HK-2 (cell line): ENCODE measurements around the gene TRAF7.

Source experiments
- DNase-seq: peaks from one replicate; pipeline ENCODE4 v3.0.0-alpha.2; 2018; ENCODE audit not compliant: unreplicated experiment

Gene TRAF7

DNA sequence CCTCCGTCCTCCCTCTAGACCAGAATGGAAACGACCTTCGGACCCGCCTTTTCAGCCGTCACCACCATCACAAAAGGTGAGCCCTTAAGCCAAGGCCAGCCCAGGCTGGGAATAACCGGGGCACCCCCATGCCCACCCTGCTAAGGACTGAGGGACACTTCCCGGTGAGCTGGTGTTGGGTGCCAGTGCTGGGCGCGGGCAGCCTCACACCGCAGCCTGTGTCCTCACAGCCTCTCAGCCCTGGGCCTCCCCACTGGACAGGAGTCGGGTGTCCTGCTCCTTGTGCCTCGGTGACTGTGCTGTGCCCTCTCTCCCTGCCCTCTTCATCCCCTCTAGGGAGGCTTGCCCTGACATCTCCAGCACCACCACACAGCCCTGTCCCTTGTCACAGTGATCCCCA lies 10.3 kb downstream of the TRAF7 start:
- no peak for DNase-seq

DNA sequence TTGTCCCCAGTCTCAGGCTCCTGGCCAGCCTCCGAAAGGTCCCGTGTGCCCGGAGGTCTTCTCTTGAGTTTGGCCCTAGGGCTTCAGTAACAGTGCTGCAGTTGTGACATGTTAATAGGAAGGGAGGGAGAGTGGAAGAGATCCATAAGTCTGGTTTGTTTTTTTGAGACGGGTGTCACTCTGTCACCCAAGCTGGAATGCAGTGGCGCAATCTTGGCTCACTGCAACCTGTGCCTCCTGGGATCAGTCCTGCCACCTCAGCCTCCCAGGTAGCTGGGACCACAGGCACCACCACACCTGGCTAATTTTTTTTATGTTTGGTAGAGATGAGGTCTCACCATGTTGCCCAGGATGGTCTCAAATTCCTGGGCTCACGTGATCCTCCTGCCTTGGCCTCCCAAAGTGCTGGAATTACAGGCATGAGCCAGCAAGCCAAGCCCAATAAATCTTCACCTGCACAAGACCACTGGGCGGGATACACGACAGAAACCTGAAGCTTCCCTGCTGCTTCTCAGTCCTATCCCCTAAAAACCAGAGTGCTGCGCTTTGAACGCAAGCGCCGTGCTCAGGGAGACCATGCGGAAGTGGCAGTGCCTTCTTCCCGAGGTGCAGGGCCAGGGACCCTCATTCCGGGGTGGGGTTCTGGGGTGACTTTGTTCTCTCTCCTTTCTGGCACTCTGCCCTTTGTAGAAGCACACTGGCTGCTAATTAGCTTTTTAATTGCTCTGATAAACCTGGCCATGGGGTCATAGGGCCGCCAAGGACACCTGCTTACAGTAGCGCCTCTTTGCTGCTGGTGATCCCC lies 10.9 kb downstream of the TRAF7 start:
- no peak for DNase-seq

DNA sequence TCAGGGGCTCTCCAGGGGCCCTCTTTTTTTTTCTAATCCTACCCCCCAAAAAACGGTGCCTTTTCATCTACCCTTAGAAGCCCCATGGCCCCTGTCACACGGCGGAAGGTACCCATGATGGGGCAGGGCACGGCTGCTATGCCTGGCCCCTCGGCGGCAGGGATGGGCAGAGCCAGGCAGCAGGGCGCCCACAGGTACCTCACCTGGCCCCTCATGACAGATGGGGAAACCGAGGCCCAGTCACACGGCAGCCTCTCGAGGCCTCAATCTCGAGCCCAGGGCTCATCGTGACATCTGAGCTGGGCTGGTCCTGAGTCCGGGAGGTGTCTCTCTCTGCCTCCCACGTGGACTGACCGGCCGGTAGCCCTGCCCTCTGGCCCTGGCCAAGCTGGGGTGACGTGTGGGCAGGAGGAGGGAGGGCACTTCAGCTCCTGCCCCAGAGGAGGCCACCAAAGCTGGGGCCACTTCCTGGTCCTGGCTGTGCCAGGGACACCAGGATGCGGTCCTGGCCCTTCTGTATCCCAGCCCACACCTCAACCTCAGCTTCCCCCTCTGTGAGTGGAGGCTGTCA lies 11.6 kb downstream of the TRAF7 start:
- no peak for DNase-seq

DNA sequence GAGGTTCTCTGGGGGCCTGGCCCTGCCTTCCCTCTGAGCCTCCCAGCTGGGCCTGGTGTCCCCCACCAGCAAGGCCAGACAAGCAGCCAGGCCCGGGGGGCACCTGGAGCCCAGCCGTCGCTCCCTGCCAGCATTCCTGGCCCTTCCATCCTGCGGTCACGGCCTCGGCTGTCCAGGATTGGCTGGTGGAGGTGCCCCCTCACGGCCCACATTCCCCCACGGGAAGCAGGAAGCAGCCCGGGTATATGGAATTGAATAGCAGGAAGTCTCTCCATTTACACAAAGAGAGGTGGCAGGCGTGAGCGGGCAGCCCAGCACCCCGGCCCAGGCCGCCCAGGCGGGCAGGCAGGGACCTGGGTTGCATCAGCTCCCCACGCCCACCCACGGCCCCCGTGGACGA lies 14.5 kb downstream of the TRAF7 start:
- DNase-seq, result no peak

DNA sequence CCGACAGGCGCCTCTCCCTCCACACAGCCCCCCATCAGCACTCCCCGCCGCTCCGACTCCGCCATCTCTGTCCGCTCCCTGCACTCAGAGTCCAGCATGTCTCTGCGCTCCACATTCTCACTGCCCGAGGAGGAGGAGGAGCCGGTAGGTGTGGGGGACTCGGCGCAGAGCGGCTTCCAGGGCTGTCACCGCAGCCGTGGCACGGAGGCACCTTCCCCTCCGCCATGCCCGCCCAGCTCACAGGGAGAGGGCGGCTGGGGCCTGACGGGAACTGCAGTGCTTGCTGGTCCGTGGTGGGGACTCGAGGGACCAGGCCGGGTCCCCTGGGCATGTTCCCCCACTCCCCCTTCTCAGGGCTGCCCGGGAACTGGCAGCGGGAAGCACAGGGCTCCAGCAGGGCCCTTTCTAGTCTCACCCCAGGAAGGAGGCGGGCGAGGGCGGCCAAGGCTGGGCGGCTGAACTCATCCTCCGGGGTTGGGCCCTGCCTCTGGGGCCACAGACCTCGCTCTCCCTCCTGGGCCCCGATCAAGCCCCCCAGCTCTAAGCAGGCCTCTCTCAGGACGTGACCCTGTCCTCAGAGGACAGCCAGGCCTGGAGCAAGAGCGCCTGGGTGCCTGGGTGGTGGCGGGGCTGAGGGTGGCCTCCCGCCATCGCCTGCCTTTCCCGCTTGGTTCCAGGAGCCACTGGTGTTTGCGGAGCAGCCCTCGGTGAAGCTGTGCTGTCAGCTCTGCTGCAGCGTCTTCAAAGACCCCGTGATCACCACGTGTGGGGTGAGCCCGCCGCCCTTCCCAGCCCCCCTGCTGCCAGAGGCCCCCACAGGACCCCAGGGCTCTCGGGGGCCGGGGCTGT lies 15.2 kb downstream of the TRAF7 start:
- no peak for DNase-seq

DNA sequence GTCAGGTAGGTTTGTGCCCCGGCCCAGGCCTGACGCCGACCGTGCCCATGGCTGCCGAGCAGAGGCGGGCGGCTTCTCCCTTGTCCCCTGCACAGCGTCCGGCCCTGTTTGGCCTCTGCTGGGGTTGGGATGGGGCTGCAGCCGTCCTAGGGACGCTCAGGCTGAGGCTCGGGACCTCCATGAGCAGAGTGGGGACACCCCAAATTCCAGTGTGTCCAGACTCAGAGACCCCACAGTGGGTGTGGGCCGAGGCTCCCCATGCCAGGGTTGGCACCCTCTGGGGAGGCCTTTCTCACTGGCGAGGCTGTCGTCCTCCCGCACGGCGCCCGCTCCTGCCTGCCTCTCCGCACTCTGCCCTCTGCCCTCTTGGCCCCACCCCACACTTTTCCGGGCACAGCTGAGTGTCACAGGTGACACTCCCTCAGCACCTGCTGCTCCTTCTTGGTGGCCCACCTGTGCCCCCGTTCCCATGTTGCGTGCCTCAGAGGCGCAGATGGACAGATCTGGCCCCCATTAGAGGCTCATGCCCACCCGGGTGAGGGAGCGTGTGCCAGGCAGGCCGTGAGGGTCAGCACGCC lies 16.1 kb downstream of the TRAF7 start:
- no peak for DNase-seq

DNA sequence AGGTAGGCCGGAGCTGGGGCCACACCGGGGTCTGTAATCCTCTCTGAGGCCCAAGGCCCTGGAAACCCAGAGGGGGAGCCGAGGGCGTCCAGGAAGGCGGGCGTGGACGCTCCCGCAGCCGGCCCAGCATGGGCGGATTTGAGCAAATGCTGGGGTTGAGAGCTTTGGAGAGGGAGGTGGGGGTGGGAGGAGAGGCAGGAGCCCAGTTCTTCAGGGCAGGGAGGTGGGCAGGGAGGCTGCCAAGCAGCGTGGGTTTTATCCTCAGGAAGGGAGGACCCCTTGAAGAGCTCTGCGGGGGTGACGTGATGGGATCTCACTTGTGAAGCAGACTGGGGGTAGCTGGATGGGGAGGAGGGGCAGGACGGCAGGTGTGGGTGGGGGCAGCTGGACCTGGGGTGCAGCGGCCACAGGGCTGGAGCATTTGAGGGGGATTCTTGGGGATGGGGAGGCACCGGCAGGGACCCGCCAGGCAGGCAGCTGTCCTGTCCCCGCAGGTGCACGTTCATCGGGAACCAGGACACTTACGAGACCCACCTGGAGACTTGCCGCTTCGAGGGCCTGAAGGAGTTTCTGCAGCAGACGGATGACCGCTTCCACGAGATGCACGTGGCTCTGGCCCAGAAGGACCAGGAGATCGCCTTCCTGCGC lies 17.2 kb downstream of the TRAF7 start:
- DNase-seq, result no peak

DNA sequence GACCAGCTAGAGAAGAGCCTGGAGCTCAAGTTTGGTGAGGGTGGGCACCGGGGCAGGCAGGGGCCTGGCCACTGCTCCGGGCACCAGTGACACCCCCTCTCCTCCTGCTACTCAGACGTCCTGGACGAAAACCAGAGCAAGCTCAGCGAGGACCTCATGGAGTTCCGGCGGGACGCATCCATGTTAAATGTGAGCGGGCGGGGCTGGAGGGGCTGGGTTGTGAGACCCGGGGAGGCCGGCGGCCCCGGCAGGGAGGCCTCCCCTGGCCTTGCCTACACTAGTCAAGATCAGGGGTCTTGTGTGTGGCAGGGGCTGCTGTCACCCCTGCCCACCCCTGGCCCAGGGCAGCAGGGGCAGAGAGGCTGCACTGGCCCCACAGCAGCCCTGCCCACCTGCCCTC lies 17.8 kb downstream of the TRAF7 start:
- no peak for DNase-seq

DNA sequence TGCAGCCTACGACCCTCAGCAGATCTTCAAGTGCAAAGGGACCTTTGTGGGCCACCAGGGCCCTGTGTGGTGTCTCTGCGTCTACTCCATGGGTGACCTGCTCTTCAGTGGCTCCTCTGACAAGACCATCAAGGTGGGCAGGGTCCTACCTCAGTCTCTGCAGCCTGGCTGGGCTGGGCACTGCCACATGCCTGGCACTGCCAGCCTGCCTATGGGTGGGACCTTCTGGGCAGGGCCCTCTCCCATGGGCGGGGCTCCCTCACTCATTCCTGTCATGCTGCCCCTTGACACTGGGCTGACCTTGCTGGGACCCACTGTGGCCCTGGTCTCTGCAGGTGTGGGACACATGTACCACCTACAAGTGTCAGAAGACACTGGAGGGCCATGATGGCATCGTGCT lies 18.3 kb downstream of the TRAF7 start:
- DNase-seq, result no peak

DNA sequence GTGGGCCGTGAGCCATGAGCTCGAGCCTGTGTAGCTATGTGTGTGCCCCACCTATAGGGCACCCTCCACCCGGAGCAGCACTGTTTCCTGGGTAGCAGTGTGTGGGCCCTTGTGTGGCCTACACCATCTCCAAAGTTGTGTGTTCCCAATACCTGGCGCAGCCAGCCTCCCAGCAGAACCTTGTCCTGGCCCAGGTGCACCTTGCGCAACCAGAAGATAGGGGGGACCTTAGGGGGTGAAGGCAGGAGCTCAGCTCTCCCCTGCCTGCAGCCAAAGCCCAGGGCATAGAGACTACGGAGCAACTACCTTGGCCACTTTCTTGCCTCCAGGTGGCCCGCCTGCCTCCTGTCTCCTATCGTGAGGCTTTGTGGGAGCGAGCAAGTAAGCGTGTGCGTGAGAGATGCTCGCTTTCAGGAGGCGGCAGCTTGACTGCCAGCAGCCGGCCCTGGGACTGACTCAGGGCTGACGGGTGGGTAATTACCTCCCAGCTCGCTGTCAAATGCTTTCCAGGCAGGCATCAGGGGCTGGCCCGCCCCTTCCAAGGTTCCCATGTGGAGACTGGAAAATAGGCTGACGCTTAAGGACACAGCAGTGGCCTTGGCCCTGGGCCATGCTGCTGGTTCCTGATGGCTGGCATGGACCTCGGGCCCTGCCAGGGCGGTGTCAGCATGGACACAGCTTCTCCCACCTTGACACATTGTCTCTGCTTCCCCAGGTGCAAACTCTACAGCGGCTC lies 19.0 kb downstream of the TRAF7 start:
- no peak for DNase-seq

DNA sequence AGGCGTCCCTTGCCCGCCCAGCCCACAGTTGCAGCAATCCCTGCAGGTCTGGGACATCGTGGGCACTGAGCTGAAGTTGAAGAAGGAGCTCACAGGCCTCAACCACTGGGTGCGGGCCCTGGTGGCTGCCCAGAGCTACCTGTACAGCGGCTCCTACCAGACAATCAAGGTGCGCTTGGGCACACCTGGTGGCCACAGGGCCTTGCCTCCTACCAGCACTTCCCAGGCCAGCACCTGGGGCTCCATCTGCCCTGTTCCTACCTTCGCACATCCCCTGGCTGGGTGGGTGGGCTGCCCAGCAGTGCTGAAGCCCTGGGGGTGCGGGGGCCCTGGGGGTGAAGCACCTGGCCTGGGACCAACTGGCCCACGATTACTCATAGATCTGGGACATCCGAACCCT lies 19.9 kb downstream of the TRAF7 start:
- DNase-seq, result no peak

DNA sequence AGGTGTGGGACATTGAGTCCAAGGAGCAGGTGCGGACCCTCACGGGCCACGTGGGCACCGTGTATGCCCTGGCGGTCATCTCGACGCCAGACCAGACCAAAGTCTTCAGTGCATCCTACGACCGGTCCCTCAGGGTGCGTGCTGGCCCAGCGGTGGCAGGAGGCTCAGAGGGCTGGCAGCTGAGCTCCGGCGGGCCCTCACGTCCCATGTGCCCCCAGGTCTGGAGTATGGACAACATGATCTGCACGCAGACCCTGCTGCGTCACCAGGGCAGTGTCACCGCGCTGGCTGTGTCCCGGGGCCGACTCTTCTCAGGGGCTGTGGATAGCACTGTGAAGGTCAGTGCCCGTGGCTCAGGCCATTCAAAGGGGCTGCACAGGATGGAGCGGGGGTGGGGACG lies 20.5 kb downstream of the TRAF7 start:
- DNase-seq, result no peak

DNA sequence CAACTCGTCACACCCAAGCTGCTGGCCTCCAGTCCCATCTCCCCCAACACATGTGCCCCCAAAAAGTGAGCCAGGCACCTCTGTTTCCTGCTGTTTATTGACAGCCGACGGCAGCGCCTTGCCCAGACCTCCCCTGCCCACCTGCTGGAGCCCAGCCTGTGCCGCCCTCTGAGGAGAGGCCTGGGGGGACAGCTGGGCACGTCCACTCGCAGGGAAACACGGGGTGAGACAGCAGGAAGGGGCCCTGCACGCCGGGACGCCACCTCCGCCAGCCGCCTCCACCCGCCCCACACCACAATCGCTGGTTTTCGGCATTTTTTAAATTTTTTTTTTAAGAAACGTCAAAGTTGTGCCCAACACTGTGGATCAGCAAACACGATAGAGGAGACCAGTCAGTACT lies 21.5 kb downstream of the TRAF7 start:
- no peak for DNase-seq

DNA sequence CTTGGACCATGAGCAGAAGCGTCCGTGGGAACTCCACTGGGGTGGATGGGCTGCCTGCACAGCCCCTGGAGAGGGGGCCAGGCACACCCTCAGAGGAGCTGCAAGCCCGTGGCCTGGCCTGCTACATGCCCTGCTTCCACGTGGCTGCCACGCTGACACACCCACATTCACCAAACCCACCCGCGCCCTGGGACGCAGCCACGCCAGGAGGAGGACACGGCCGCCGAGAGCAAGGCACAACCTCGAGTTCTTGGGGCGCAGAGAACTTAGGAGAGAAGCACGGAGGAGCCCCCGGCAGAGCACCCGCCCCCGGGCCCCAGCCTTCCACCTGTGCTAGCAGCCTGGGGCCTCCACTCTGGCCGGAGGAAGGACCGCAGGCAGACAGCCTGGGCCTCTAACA lies 22.0 kb downstream of the TRAF7 start:
- no peak for DNase-seq

DNA sequence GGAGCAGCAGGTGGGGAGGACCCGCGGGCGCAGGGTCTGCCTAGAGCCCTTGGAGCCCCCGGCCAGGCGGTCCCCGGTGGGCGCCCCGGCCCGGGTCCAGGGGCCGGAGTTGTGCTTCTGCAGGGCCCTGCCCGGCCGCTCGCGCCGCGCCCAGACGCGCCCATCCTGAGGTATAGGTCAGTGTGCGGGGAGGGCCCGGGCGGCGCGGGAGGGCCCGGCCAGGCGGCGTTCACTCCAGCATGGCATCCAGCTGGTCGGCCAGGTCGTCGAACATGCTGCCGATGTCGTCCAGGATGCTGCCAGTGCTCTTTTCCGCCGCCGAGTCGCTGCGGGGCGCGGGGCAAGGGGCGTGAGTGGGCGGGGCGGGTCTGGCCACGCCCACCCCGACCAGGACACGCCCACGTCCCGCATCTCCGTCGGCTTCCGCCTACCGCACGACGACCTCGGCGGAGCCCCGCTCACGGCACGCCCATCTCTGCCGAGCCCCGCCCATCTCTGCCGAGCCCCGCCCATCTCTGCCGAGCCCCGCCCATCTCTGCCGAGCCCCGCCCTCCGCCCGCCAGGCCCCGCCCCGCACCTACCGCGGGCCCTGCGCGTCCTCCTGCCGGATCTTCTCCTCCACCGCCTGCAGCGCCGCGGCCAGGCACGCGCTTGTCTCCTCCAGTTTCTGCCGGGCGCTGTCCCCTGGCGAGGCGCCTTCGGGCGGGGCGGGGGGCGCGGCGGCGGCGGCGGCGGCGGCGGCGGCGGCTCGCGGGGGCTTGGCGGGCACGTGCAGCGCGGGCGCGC lies 22.9 kb downstream of the TRAF7 start:
- no peak for DNase-seq

DNA sequence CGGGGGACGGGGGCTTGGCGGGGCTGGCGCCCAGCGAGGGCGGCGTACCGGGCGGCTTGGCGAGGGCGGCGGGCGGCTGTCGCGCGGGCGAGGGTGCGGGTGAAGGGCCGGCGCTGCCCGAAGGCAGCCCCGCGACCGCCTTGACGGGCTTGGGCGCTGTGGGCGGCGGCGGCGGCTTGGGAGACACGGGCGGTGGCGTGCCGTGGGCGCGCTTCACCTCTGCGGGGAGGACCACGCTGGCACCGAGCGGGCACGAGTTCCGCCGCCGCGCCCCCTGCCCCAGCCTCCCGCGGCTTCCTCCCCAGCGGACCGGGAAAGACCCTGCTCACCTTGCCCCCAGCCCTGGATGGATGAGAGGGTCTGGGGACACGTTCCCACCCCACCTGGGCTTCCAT lies 23.5 kb downstream of the TRAF7 start:
- no peak for DNase-seq

DNA sequence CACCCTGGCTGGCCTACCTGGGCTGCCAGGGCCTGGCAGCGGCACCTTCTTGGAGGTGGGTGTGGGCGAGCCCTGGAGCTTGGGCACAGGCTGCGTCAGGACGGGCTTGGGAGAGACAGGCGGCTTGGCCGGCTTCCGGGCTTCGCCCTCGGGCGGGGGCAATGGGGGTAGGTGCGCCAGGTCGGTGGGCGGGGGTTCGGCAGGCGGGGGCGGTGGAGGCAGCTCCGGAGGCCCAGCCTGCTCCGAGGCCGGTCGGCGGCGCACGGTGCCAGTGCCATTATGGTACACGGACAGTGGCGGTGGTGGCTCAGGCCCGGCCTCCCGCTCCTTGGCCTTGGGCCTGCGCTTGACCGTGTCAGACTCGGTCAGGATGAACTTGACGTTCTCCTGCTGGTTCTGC lies 24.0 kb downstream of the TRAF7 start:
- no peak for DNase-seq

DNA sequence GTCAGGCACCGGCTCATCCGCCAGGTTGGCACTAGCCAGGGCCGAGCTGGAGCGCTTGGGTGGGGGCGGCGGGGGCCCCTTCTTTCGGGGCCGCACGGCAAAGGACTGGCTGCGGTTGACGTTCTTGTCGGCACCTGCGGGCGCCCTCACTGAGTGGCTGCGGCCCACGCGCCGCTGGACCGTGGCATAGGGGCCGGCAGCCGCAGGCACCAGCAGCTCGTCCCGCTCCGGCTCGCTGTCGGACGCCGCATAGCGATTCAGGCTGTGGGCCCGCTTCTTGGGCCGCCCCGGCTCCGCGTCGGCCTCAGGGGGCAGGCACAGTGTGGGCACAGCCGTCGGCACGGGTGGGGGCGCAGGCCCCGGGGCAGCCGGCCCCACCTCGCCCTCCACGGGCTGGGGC lies 24.9 kb downstream of the TRAF7 start:
- no peak for DNase-seq

DNA sequence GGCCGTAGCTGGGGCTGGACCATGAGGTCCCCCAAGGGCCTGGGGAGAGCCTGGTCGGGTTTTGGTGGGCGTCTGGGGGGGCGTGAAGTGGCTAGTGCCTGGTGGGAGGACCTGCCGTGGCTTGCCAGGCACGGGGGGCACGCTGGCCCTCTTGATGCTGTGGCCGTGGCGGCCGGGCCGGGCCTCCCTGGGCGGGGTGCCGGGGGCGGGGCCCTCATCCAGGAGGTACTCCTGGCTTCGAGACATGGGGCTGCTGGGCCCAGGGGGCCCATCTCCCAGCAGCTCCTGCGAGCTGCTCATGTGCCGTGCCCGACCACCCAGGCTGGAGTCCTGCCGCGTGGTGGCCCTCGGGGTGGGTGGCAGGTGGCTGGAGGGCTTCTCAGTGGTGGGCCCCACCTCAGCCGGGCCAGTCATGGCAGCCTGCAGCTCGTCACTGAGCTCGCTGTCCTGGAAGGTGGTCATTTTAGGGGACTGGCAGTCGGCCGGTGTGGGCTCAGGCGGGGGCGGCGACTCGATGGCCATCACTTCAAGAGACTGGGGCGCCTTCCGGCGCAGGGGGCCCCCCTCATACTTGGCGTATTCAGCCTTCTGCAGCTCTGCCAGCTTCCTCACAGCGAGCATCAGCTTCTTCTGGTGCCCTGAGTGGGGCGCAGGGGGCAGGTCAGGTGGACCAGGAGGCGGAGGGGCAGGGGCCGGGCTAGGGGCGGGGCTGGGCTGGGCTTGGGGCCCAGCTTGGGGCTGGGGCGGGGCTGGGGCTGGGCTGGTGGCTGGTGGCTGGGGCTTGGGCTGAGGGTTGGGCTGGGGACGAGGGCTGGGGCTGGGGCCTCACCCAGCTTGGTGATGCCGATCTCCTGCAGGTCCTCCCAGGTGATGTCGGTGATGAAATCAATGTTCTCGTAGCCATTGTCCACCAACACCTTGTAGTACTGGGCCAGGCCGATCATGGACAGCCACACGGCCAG lies 25.7 kb downstream of the TRAF7 start:
- no peak for DNase-seq
